Natural killer cell treated with Interleukin-12 subunit alpha and Interleukin-12 subunit beta and Interleukin-15 and Interleukin-18, amount 100 ng/mL, for 72 hours (primary cell): Measurements from ENCODE around the gene SPATA2. TPM values are rescaled to one million over a fixed set of nuclear protein-coding genes. Genes with fewer than 3 reads are reported as not detected.
"Not testable (repeated sequence)": the region's sequence is repeated elsewhere in the genome, so short reads cannot be mapped to it uniquely, and the experiment has no call there.

Experiments
- ATAC-seq, 2 donors: fragments of 150-1000 bp; cut with Tn5 transposase in 1 of 2; sonication (Bioruptor Pico), chemical (Tn5 transposase) in 1 of 2; 2 replicates each; pipeline ENCODE4 v1.10.0; 2021
- DNase-seq: peaks from one replicate; pipeline ENCODE4 v3.0.0; 2022; ENCODE audit warnings: low spot score
- H3K27ac Mint-ChIP-seq, 2 donors: 1 replicate in 1 of 2; 2 replicates in 1 of 2; pipeline ENCODE4 v1.8.0; 2022; ENCODE audit warnings: mixed read lengths in 2 of 2, mild to moderate bottlenecking in 1 of 2, moderate library complexity in 1 of 2
- H3K27me3 Mint-ChIP-seq, 2 donors: 1 replicate in 1 of 2; 2 replicates in 1 of 2; pipeline ENCODE4 v1.8.0; 2022; ENCODE audit warnings: mixed read lengths in 2 of 2
- H3K36me3 Mint-ChIP-seq: one replicate; pipeline ENCODE4 v1.8.0; 2022; ENCODE audit warnings: mixed read lengths
- H3K4me1 Mint-ChIP-seq, 2 donors: 1 replicate in 1 of 2; 2 replicates in 1 of 2; pipeline ENCODE4 v1.8.0; 2022; ENCODE audit warnings: low read depth in 2 of 2, mixed read lengths in 2 of 2, mild to moderate bottlenecking in 1 of 2
- H3K4me3 Mint-ChIP-seq: one replicate; pipeline ENCODE4 v1.8.0; 2022; ENCODE audit warnings: mixed read lengths
- H3K9me3 Mint-ChIP-seq: 2 replicates; pipeline ENCODE4 v1.8.0; 2022; ENCODE audit warnings: mixed read lengths
- total RNA-seq, 2 donors: library from RNA; stranded (reverse); gene quantifications; one replicate each; pipeline ENCODE4 v1.2.3, GENCODE V29; 2022

The SPATA2 gene
- total RNA-seq, 2 donors from 2014 or later: 10.1 to 12.0 TPM

- no peaks in the 10 kb centered on the region for H3K27me3 Mint-ChIP-seq
- H3K4me3 Mint-ChIP-seq: no peak overlapping the region
- no peak overlapping the region for H3K27ac Mint-ChIP-seq
- H3K9me3 Mint-ChIP-seq: no peaks in the 10 kb centered on the region
- DNase-seq (no peak), ATAC-seq (no peak)
- H3K4me1 Mint-ChIP-seq: peaks cover 0 to 7% of the 10 kb centered on the region in 2 donors
- H3K36me3 Mint-ChIP-seq: peaks cover 7% of the 10 kb centered on the region
These were observed 10.7 kb downstream of the SPATA2 start for GRCh38 chr20:49904440-49905214.

DNA sequence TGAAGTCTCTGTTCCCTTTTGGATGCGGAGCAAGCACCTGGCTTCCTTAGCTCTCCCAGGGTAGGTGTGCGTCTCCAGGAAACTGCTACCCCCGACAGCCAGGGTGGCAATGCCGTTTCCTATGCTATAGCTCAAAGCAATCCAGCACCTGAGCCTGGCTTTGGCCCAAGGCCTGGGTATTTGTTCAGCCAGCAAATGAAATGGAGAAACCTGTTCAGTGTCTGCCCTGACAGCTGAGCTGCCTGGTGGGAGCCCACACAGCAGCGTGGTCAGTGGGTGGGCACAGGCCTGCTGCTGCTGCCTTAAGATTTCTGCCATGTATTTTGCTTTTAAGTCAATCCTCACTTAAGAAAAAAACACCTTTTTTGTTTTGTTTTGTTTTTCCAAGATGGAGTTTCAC lies 13.7 kb downstream of the SPATA2 start:
- Mint-ChIP-seq H3K4me1 (peaks cover 0 to 6% of the 10 kb centered on the region in 2 donors), H3K4me3 (no peak overlapping the region), H3K27ac (no peak overlapping the region), H3K9me3 (no peaks in the 10 kb centered on the region), H3K27me3 (no peaks in the 10 kb centered on the region), H3K36me3 (peaks cover 7% of the 10 kb centered on the region)
- DNase-seq: no peak
- ATAC-seq: no peak

DNA sequence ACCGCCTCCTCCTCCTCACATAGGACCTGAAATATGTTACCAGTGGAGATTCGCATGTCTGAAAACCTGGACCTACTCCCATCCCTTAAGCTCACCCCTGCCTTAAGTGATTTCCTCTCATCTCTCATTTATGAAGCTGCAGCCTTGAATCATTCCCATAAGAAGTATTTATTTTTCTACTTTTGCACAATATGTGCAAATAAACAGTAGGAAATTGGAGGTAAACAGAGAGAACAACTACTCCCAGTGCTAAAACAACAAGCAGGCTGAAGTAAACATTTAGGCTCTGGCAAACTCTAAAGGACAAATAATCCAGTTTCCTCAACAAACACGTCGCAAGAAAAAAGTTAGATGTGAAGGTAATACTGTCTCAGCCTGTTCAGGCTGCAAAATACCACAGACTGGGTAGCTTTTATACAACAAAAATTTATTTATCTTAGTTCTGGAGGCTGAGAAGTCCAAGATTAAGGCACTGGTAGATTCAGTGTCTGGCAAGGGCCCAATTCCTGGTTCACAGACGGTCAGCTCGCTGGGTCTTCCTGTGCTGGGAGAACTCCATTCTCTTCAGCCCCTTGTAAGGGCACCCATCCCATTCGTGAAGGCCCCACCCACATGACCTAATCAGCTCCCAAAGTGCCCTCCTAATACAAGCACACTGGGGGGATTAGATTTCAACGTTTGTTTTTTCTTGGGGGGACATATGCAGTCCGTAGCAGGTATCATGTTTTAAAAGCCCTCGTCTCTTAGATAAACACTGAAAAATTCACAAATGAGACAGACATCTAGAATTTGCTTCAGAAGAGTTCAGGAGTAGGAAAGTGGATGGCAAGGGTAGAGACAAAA lies 15.6 kb downstream of the SPATA2 start:
- Mint-ChIP-seq H3K36me3 (no peaks in the 10 kb centered on the region), H3K27ac (no peak overlapping the region), H3K9me3 (no peaks in the 10 kb centered on the region), H3K4me3 (no peak overlapping the region), H3K4me1 (peaks cover 0 to 8% of the 10 kb centered on the region in 2 donors), H3K27me3 (no peaks in the 10 kb centered on the region)
- ATAC-seq (no peak), DNase-seq (no peak)

DNA sequence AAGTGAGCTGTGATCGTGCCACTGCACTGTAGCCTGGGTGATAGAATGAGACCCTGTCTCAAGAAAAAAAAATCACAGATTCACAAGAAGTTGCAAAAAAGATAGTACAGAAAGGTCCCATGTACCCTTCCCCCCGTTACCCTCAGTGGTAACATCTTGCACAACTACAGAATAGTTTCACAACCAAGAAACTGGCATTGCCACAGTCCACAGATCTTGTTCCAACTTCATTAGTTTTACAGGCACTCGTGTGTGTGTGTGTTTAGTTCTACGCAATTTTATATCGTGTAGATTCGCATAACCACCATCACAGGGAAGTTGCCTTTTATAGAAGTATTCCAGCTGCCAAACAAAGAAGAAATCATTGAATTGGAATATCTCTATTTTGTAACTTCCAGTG lies 19.1 kb downstream of the SPATA2 start:
- DNase-seq (no peak), ATAC-seq (no peak)
- no peaks in the 10 kb centered on the region for H3K27me3 Mint-ChIP-seq
- no peaks in the 10 kb centered on the region for H3K36me3 Mint-ChIP-seq
- no peaks in the 10 kb centered on the region for H3K9me3 Mint-ChIP-seq
- H3K4me1 Mint-ChIP-seq: peaks cover 16% of the 10 kb centered on the region in 2 donors
- no peak overlapping the region for H3K27ac Mint-ChIP-seq
- no peak overlapping the region for H3K4me3 Mint-ChIP-seq

DNA sequence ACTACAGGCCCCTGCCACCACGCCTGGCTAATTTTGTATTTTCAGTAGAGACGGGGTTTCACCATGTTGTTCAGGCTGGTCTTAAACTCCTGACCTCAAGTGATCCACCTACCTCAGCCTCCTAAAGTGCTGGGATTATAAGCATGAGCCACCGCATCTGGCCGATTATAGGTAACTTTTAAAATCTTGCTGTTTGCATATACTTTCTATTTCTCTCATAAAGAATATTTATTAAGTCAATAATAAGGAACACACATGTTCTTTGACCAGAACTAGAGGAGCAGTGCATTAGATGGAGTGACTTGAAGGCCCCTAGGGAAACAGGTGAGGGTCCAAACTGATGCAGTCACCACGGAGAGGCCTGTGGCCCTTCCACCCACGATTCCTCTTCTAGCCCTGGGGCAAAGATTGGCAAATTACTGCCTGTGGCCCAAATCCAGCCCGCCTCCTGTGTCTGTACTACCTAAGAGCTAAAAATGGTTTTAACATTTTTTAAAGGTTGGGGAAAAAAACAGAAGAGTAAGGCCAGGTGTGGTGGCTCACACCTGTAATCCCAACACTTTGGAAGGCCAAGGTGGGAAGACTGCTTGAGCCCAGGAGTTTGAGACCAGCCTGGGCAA lies 19.7 kb downstream of the SPATA2 start:
- not testable (repeated sequence) for DNase-seq, H3K27me3 Mint-ChIP-seq, ATAC-seq, H3K27ac Mint-ChIP-seq, H3K36me3 Mint-ChIP-seq, H3K9me3 Mint-ChIP-seq, H3K4me3 Mint-ChIP-seq
- peaks cover 16% of the 10 kb centered on the region in 2 donors for H3K4me1 Mint-ChIP-seq

GRCh38 chr20:49894073-49894470 lies 21.3 kb downstream of the SPATA2 start:
- Mint-ChIP-seq H3K9me3 (no peaks in the 10 kb centered on the region), H3K36me3 (no peaks in the 10 kb centered on the region), H3K4me1 (peaks cover 16 to 18% of the 10 kb centered on the region in 2 donors), H3K4me3 (peak overlapping the region; percentile 74), H3K27ac (peak overlapping the region; percentile 61 to 82), H3K27me3 (no peaks in the 10 kb centered on the region)
- ATAC-seq (peak in 1 of 2 donors; percentile 64), DNase-seq (no peak)

GRCh38 chr20:49893242-49894072 lies 21.9 kb downstream of the SPATA2 start:
- DNase-seq (no peak), ATAC-seq (peak; percentile 33 to 57)
- Mint-ChIP-seq H3K27me3 (no peaks in the 10 kb centered on the region), H3K4me1 (peaks cover 18 to 24% of the 10 kb centered on the region in 2 donors), H3K4me3 (peak overlapping the region; percentile 74), H3K27ac (peak overlapping the region; percentile 61 to 82), H3K9me3 (no peaks in the 10 kb centered on the region), H3K36me3 (no peaks in the 10 kb centered on the region)

DNA sequence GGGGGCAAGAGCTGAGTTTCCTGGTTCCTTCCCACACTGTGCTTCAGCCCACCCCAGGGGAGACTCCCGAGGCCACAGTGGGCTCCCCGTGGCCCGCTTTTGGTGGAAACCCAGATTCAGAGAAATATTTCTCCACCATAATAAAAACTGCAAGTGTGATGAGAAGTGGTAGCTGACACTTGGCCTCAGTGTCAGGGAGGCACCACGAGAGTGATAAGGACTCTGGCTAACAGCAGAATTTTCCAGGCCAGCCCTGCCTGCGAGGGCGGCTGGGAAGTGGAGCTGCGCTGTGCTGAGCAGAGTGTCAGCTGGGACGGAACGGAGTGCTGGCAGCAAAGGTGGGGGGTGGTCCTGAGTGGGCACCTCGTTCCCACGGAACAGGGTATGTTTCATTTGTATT lies 22.5 kb downstream of the SPATA2 start:
- H3K4me1 Mint-ChIP-seq: peaks cover 20 to 28% of the 10 kb centered on the region in 2 donors

DNA sequence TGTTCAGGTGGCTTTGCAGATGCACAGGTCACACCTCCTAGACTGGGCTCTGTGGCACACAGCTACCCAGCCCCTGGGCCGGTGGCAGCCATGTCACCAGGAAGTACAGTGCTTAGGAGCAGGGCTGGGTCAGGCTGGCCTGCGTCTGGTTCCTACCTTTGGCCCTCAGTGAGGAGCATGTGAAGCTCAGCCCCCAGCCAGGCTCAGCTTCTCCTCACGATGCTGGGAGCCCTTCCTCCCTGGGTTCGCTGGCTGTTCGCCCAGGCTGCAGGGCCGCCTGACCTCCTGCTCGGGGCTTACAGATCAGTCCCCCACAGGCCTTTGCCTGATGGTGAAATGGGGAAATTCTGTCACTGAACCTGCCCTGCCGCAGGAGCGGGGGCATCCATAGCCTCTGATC lies 23.1 kb downstream of the SPATA2 start:
- Mint-ChIP-seq H3K27ac (peak overlapping the region; percentile 65 to 82), H3K9me3 (no peaks in the 10 kb centered on the region), H3K4me3 (peak overlapping the region; percentile 70), H3K4me1 (peaks cover 23 to 28% of the 10 kb centered on the region in 2 donors), H3K36me3 (no peaks in the 10 kb centered on the region), H3K27me3 (no peaks in the 10 kb centered on the region)
- ATAC-seq (no peak), DNase-seq (peak; percentile 35)

More for the DNA sequence above, 22.5 kb downstream of the SPATA2 start:
- ATAC-seq: no peak
- Mint-ChIP-seq H3K9me3 (no peaks in the 10 kb centered on the region), H3K27me3 (no peaks in the 10 kb centered on the region), H3K36me3 (no peaks in the 10 kb centered on the region), H3K4me3 (peak overlapping the region; percentile 70), H3K27ac (peak overlapping the region; percentile 65 to 82)
- DNase-seq: no peak

GRCh38 chr20:49891476-49892110 lies 23.7 kb downstream of the SPATA2 start:
- ATAC-seq (peak in 1 of 2 donors; percentile 39), DNase-seq (peak; percentile 41)
- Mint-ChIP-seq H3K4me3 (no peak overlapping the region), H3K36me3 (no peaks in the 10 kb centered on the region), H3K9me3 (no peaks in the 10 kb centered on the region), H3K4me1 (peaks cover 22 to 28% of the 10 kb centered on the region in 2 donors), H3K27me3 (no peaks in the 10 kb centered on the region), H3K27ac (peak overlapping the region in 1 of 2 donors; percentile 82)

DNA sequence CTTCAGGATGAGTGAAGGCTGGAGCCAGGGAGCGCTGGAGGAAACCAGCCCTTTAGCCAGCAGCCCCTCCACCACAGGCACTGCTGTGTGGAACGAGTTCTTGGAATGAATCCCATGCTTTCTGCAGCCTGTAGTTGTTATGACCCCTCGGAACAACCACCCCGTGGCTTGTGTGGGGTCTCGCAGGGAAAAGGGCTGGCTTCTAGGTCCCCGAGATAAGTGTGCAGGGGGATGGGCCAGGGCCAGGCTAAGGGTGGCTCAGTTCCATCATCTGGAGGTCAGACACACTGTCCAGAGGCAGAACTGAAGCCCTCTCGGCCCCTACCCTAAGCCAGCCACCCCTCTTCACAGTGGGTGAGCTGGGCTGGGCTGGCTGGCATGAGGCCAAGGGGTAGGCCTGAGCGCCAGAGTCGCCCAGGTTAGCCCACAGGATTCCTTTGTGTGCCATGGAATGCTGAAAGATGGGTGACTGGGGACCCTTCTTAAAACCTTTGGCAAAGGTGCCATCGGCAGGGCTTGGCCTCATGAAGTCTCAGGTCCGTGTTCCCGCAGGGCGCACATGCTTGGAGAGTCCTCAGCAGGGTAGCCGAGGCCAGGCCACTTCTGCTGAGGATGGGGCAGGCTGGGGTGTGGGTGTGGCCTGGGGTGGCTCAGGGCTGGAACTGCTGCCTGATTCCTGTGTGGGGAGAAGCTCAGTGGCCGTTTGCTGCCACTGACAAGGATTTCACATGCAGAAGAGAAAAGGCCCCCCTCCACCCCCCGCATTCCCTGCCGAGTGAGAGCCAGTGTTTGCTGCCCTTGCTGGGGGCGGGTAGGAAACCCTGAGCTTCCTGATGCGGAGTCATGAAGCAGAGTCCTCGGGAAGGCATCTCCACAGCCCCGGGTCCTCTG lies 24.6 kb downstream of the SPATA2 start:
- Mint-ChIP-seq H3K4me3 (no peak overlapping the region), H3K9me3 (no peaks in the 10 kb centered on the region), H3K4me1 (peaks cover 15 to 28% of the 10 kb centered on the region in 2 donors), H3K27ac (no peak overlapping the region), H3K36me3 (no peaks in the 10 kb centered on the region), H3K27me3 (no peaks in the 10 kb centered on the region)
- DNase-seq (peak; percentile 53), ATAC-seq (no peak)

DNA sequence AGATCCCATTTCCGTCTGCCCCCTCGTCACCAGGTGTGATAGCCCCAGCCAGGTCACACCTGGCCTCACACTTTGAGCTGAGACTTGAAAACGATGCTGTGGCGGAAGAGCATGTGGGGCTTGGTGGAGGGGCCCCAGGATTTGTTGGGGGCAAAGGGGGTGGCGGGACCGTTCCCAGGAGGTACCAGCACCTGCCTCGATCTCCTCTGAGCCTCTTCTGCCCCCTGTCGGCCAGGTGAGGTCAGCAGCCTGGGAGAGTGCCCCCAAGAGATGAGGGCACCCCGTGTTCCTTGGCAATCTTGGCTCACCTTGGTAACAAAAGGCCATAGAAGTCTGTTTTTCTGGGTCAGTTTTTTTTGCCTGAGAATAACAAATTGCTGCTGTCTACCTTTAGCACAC lies 25.4 kb downstream of the SPATA2 start:
- DNase-seq (no peak), ATAC-seq (no peak)
- Mint-ChIP-seq H3K27ac (peak overlapping the region; percentile 33 to 54), H3K27me3 (no peaks in the 10 kb centered on the region), H3K9me3 (no peaks in the 10 kb centered on the region), H3K4me1 (peaks cover 15 to 28% of the 10 kb centered on the region in 2 donors), H3K4me3 (no peak overlapping the region), H3K36me3 (no peaks in the 10 kb centered on the region)
